Measurements from ENCODE around the gene TBC1D1. TPM values are rescaled to one million over a fixed set of nuclear protein-coding genes. Genes with fewer than 3 reads are reported as not detected.

The TBC1D1 gene
- total RNA-seq, 1 experiment from 2014 or later, result 28.5 TPM

DNA sequence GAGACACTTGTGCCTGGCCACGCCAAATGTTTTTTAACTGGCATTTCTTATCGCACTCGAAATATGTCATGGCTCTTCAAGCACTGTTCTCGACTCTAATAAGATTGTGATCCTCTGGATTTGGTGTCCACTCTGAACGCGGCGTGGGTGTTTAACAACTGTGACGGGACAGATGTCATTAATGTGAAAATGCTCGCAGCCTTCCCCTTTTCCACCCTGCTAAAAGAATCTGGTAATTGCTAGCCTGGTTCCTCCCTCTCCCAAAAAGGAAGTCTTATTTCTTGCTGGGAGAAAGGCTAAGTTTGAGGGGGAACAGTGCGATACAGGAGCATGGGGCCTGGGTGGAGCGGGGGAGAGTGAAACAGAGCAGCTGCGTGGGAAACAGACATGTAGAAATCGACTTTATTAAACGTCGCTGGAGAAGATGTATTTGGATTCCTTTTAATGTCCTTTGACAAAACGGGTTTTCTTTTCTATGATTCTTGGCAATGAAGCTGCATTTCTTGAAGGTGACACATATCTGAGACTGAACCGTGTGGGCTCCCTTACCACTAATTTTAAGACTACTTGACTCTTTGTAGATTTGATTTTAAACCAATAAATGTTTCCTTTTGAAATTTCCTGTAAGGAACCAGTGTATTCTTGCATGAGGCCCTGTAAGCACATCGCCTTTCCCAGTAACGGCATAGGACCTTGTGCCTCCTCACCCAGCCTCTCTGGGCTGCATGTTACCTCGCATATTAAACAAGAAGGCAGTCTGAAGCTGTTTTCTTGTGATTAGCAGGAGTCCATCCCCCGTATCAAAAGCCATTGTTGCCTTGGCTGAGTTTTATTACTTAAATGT is 17.8 kb downstream of the TBC1D1 start:
- DNase-seq, result no peak
- POLR2A ChIA-PET, result no interaction called here
- no peaks in the 10 kb centered on the region for H3K9me3 Mint-ChIP-seq (ENCODE audit: unreplicated experiment)
- no peaks in the 10 kb centered on the region for H3K4me1 Mint-ChIP-seq (ENCODE audit: low read depth, unreplicated experiment)
- CTCF ChIA-PET, result no interaction called here
- no peak overlapping the region for H3K27ac Mint-ChIP-seq (ENCODE audit: unreplicated experiment)
- no peaks in the 10 kb centered on the region for H3K36me3 ChIP-seq (ENCODE audit: control insufficient read depth, insufficient read depth, low read length)
- no peaks in the 10 kb centered on the region; the same call in 1 of the 2 replicates for H3K27me3 ChIP-seq (replicated peaks; ENCODE audit: control insufficient read depth, insufficient read depth, low read length)
- no peaks in the 10 kb centered on the region for H3K4me1 ChIP-seq
- intact Hi-C loops (cut with micrococcal nuclease; ENCODE audit: unreplicated experiment), result no loop called here
- no peak overlapping the region for H3K4me3 ChIP-seq (ENCODE audit: low read depth, low read length)
- H3K4me3 Mint-ChIP-seq (ENCODE audit: unreplicated experiment), result no peak overlapping the region
- H3K9me3 ChIP-seq, result no peaks in the 10 kb centered on the region
- BruUV-seq (replicated peaks), result no TSS peak
- TF ChIP-seq, protein P1, sequence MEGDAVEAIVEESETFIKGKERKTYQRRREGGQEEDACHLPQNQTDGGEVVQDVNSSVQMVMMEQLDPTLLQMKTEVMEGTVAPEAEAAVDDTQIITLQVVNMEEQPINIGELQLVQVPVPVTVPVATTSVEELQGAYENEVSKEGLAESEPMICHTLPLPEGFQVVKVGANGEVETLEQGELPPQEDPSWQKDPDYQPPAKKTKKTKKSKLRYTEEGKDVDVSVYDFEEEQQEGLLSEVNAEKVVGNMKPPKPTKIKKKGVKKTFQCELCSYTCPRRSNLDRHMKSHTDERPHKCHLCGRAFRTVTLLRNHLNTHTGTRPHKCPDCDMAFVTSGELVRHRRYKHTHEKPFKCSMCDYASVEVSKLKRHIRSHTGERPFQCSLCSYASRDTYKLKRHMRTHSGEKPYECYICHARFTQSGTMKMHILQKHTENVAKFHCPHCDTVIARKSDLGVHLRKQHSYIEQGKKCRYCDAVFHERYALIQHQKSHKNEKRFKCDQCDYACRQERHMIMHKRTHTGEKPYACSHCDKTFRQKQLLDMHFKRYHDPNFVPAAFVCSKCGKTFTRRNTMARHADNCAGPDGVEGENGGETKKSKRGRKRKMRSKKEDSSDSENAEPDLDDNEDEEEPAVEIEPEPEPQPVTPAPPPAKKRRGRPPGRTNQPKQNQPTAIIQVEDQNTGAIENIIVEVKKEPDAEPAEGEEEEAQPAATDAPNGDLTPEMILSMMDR (IDR thresholded peaks at IDR 0.05; ENCODE audit: insufficient read depth in 1 of 2, low read depth in 1 of 2, low read length in 1 of 2, severe bottlenecking in 1 of 2, unreplicated experiment in 1 of 2), result no peak
- H3K36me3 Mint-ChIP-seq (ENCODE audit: insufficient read depth, unreplicated experiment), result no peaks in the 10 kb centered on the region
- H3K27me3 Mint-ChIP-seq (ENCODE audit: insufficient read depth, unreplicated experiment), result peaks cover 16% of the 10 kb centered on the region

DNA sequence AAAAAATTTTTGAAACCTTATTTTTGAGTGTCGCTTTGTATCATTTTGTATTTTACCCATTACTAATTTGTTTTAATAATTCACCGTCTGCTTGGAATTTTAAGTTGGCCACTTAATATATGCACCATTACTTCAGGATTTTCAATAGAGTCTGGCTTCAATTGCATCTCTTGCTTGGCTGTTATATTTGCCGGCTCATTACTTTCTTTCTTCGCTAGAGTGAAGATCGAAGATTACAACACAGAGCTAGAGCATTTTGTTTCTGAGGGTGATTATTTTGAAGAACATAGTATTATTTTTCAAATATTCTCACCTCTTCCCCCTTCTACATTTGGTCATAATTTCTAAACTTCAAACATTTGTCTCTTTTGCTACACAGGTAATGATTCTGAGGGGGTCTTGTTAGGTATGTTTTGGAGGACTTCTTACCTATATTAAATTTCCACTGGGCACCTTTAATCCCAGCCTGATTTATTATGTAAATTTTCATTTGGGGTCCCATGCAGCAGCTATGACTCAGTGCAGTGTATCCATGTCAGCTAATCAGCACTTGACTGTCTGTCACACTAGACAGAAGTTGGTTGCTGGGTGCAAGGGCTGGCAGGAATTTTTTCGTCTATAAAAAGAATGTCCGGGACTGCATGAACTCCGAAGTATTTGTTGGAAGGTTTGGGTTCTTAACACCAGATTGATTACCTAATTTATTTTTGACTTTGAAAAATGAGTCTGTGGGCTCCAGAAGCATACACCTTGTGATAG is 18.6 kb downstream of the TBC1D1 start:
- CTCF ChIA-PET, result no interaction called here
- no TSS peak for BruUV-seq (replicated peaks)
- no peaks in the 10 kb centered on the region for H3K36me3 Mint-ChIP-seq (ENCODE audit: insufficient read depth, unreplicated experiment)
- H3K4me1 Mint-ChIP-seq (ENCODE audit: low read depth, unreplicated experiment), result no peaks in the 10 kb centered on the region
- TF ChIP-seq, protein P1 (IDR thresholded peaks at IDR 0.05; ENCODE audit: insufficient read depth in 1 of 2, low read depth in 1 of 2, low read length in 1 of 2, severe bottlenecking in 1 of 2, unreplicated experiment in 1 of 2), result no peak
- H3K27me3 Mint-ChIP-seq (ENCODE audit: insufficient read depth, unreplicated experiment), result peaks cover 16% of the 10 kb centered on the region
- H3K4me3 ChIP-seq (ENCODE audit: low read depth, low read length), result no peak overlapping the region
- H3K9me3 Mint-ChIP-seq (ENCODE audit: unreplicated experiment), result no peaks in the 10 kb centered on the region
- H3K4me1 ChIP-seq, result no peaks in the 10 kb centered on the region
- DNase-seq, result no peak
- no peak overlapping the region for H3K4me3 Mint-ChIP-seq (ENCODE audit: unreplicated experiment)
- intact Hi-C loops (cut with micrococcal nuclease; ENCODE audit: unreplicated experiment), result no loop called here
- POLR2A ChIA-PET, result no interaction called here
- H3K36me3 ChIP-seq (ENCODE audit: control insufficient read depth, insufficient read depth, low read length), result no peaks in the 10 kb centered on the region
- H3K9me3 ChIP-seq, result no peaks in the 10 kb centered on the region
- no peaks in the 10 kb centered on the region; the same call in 1 of the 2 replicates for H3K27me3 ChIP-seq (replicated peaks; ENCODE audit: control insufficient read depth, insufficient read depth, low read length)
- H3K27ac Mint-ChIP-seq (ENCODE audit: unreplicated experiment), result no peak overlapping the region

- H3K27ac Mint-ChIP-seq (ENCODE audit: unreplicated experiment), result no peak overlapping the region
- peaks cover 16% of the 10 kb centered on the region for H3K27me3 Mint-ChIP-seq (ENCODE audit: insufficient read depth, unreplicated experiment)
- ChIA-PET POLR2A (no interaction called here), CTCF (no interaction called here)
- no peaks in the 10 kb centered on the region for H3K36me3 Mint-ChIP-seq (ENCODE audit: insufficient read depth, unreplicated experiment)
- DNase-seq, result no peak
- H3K9me3 Mint-ChIP-seq (ENCODE audit: unreplicated experiment), result no peaks in the 10 kb centered on the region
- no peaks in the 10 kb centered on the region for H3K36me3 ChIP-seq (ENCODE audit: control insufficient read depth, insufficient read depth, low read length)
- no peaks in the 10 kb centered on the region for H3K9me3 ChIP-seq
- TF ChIP-seq, protein P1 (IDR thresholded peaks at IDR 0.05; ENCODE audit: insufficient read depth in 1 of 2, low read depth in 1 of 2, low read length in 1 of 2, severe bottlenecking in 1 of 2, unreplicated experiment in 1 of 2), result no peak
- no TSS peak for BruUV-seq (replicated peaks)
- no peaks in the 10 kb centered on the region; the same call in 1 of the 2 replicates for H3K27me3 ChIP-seq (replicated peaks; ENCODE audit: control insufficient read depth, insufficient read depth, low read length)
- H3K4me1 ChIP-seq, result no peaks in the 10 kb centered on the region
- no peak overlapping the region for H3K4me3 ChIP-seq (ENCODE audit: low read depth, low read length)
- H3K4me3 Mint-ChIP-seq (ENCODE audit: unreplicated experiment), result no peak overlapping the region
- no peaks in the 10 kb centered on the region for H3K4me1 Mint-ChIP-seq (ENCODE audit: low read depth, unreplicated experiment)
- intact Hi-C loops (cut with micrococcal nuclease; ENCODE audit: unreplicated experiment), result no loop called here
Measured at GRCh38 chr4:37910091-37910486, 19.2 kb downstream of the TBC1D1 start.

All from Caco-2 (cell line).